GM12892 (cell line): ENCODE results near the gene SLCO3A1.

Experiments
- DNase-seq: peaks from one replicate; pipeline ENCODE4 v3.0.0; 2011; ENCODE audit not compliant: insufficient read length
- FAIRE-seq: peaks from 2 replicates; lab custom pipeline; 2011; peaks lifted over from hg19 to GRCh38; lab: Jason Lieb, UNC
- POLR2A ChIP-seq: IDR thresholded peaks from 2 replicates; pipeline ENCODE4 v1.6.1; 2011; ENCODE audit warnings: low read depth, low read length, control low read depth
- POLR2AphosphoS5 ChIP-seq: IDR thresholded peaks from 2 replicates; pipeline ENCODE4 v1.6.1; 2011; ENCODE audit warnings: low read depth, low read length, control low read depth
- TAF1 ChIP-seq: IDR thresholded peaks from 2 replicates; pipeline ENCODE4 v1.6.1; 2011; ENCODE audit warnings: low read depth, mild to moderate bottlenecking, control low read depth, low read length, borderline replicate concordance

SLCO3A1 gene

GRCh38 chr15:91849180-91849579 is 4.3 kb upstream of the SLCO3A1 start:
- no peak for FAIRE-seq
- no peak for DNase-seq
- TF ChIP-seq POLR2AphosphoS5, result no peak
- TF ChIP-seq POLR2A, result no peak
- no peak for TF ChIP-seq TAF1

DNA sequence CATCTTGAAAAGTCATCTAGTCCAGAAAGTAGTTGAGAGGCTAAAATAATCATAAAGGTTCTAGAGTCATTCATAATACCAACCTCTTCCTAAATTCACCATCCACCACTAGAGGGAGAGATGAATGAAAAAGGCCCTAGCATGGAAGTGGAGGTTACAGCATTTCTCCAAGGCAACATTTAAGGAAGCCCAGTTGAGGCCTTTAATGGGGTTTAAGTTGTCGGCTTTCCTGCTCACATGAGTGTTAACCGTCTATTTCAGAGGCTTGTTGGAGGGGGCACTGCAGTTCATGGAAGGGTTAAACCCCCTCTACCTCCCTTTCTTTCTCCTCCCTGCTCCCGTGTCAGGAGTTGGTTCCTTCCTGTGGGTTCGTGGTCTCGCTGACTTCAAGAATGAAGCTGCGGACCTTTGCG is 3.8 kb upstream of the SLCO3A1 start:
- FAIRE-seq, result no peak
- TF ChIP-seq POLR2AphosphoS5 (no peak), TAF1 (no peak), POLR2A (no peak)

DNA sequence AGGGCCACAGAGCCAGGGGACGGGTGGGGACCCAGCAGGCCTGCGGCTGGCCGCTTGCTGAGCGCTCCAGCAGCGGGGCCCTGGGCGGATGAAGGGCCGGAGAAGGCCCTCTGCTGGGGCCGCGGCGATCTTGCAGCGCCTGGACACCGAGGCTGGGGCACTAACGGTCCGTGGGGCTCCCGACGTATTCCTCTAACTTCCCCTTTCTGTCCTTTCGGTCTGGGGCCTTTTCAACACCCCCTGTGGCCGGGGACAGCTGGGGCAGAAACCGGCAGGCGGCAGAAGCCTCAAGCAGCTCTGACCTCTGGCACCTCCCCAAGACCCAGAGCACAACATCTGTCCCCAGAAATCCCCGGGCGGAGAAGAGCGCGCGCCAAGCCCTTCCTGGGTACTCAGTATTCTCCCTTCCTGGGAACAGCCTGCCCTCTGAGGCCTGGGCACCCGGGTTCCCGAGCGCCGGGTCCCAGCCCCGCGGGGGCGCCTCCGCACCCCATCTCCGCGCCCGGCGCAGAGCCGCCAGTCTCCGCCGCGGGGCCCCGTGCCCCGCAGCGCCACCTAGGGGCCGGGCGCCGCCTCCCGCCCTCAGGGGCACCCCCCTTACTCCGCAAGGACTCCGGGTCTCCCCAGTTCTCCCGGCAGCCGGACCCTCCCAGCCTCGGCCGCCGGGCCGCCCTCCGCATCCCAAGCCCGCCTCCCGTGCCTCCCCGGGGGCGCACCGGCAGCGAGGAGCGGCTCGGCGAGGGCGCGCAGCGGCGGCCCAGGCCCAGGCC is 582 bp upstream of the SLCO3A1 start:
- FAIRE-seq, result no peak
- peak; percentile 65 for DNase-seq
- TF ChIP-seq TAF1 (no peak), POLR2A (no peak), POLR2AphosphoS5 (no peak)

More for the DNA sequence above, 3.8 kb upstream of the SLCO3A1 start:
- no peak for DNase-seq

GRCh38 chr15:91853948-91854638 is 585 bp downstream of the SLCO3A1 start:
- TF ChIP-seq TAF1 (no peak), POLR2AphosphoS5 (no peak), POLR2A (no peak)
- no peak for FAIRE-seq
- no peak for DNase-seq

DNA sequence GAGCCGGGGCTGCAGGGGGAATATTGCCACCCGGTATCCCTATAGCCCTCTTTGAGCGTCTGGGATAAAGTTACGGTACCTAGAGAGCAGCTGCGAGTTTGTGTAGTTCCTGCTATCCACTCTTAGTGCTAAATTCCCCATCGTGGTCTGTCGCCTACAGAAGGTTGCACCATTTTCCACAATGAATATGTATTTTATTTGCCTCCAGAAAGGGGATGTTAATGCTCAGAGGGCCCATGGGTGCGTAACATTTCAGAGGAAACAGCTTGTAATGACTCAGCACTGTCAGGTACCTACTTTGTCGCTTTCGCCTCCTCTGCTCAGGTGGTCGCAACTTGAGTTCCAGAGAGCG is 1.1 kb downstream of the SLCO3A1 start:
- DNase-seq (no peak), FAIRE-seq (no peak)
- TF ChIP-seq POLR2AphosphoS5 (no peak), POLR2A (no peak), TAF1 (no peak)

DNA sequence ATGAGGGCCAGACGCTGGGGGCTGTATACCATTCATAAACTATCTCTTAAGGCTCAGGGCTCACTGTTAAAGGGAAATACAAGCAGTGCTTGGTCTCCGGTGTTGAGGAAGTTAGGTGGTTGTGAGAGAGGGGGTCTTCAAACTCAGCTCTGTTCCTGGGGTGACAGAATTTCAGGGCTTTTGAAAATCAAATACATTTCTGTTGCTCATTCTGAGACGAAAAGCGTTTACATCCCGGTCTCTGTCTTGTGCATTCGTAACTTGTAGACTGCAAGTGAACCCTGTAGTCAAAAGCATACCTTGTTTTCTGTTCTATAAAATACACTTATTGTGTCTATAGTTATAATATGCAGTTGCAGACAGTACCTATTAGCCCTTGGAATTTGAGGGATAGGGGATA is 1.7 kb downstream of the SLCO3A1 start:
- DNase-seq, result no peak
- no peak for FAIRE-seq

DNA sequence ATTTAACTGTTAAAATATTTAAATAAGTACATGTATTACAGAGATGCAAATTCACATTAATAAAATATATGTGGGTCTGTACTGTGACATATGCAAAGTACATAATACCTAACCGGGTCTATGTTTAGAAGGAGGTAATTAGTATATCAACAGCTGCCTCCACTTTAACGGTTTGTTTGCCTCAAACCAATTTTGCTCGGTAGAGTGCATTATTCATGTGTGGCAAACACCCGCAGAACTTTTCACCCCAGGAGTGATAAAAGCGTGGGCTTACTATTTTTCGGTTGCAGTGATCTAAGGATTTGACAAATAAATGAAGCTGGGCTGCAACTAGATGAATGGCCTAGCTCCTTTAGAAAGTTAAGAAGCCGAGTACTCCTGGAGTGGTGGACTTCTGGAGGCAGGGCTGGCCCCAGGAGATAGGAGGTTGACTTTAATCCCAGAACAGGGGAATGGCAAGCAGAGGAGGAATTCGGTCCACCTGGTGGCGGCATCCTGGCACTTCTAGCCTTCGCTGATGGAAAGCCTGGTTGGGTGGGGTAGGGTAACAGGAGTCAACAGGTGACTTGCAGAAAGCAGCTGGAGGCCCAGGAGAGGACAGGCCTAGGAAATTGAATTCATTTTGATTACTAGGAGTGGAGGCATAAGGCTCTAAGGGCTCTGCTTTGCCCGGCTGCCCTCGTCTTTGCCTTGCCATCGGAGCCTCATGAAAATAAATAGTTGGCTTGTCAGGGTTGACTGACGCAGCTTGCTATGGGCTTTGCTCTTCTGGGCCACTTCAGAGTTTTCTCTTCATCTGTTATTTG is 2.4 kb downstream of the SLCO3A1 start:
- FAIRE-seq, result no peak
- DNase-seq, result no peak
- TF ChIP-seq POLR2A (no peak), TAF1 (no peak), POLR2AphosphoS5 (no peak)

More for the DNA sequence above, 1.7 kb downstream of the SLCO3A1 start:
- TF ChIP-seq POLR2A, result no peak
- no peak for TF ChIP-seq POLR2AphosphoS5

GRCh38 chr15:91857224-91857585 is 3.7 kb downstream of the SLCO3A1 start:
- DNase-seq (no peak), FAIRE-seq (no peak)
- no peak for TF ChIP-seq POLR2AphosphoS5
- no peak for TF ChIP-seq POLR2A
- TF ChIP-seq TAF1, result no peak

DNA sequence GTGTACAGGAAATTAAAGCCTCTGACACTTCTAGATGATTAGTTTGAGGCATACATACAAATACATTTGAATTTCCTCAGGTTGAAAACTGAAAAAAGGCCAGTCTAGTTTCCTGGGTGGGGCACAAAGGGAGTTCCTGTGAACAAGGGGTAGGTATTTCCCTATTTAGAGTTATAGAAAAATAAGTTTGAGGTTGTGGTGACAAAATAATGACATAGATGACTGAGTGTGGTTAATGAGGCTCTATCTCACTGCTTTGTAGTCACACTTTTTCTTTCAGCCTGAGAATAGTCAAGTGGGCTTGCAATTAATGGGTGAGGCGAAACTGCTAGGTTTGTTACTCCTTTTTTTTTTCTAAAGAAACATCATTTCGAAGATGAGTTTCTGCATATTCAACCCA is 4.3 kb downstream of the SLCO3A1 start:
- no peak for TF ChIP-seq POLR2A
- TF ChIP-seq POLR2AphosphoS5, result no peak
- TF ChIP-seq TAF1, result no peak
- no peak for FAIRE-seq
- DNase-seq, result no peak

GRCh38 chr15:91860498-91860897 is 7.0 kb downstream of the SLCO3A1 start:
- DNase-seq (no peak), FAIRE-seq (no peak)
- no peak for TF ChIP-seq POLR2AphosphoS5
- TF ChIP-seq POLR2A, result no peak
- TF ChIP-seq TAF1, result no peak

DNA sequence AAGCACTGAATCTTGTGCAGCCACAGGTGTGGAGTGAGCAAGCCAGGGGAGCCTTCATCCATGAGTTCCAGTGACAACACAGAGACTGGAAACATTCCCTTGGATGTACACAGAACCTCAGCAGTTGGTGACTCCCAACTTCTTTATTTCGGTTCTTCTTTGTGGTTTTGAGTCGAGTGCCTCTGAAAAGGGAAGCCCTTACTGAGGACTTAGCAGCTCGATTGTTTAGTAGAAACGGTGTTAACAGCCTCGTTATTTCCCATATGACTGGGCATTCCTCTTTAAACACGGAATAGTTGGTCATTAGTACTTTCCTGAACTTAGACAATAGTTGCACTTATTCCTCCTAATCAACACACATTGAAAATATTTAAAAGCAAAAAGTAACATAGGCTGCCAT is 7.7 kb downstream of the SLCO3A1 start:
- no peak for FAIRE-seq
- DNase-seq, result no peak
- TF ChIP-seq POLR2A, result no peak
- no peak for TF ChIP-seq TAF1
- TF ChIP-seq POLR2AphosphoS5, result no peak
